Fibroblast of lung (primary cell): ENCODE measurements around the gene SCIN. TPM values are rescaled to one million over a fixed set of nuclear protein-coding genes. Genes with fewer than 3 reads are reported as not detected.

Experiments used
- DNase-seq, 2 donors: peaks; one replicate each; pipeline versions ENCODE4 v3.0.0 to v3.0.0-alpha.2; 2010; ENCODE audit warnings: low read depth in 2 of 2
- H2AFZ ChIP-seq: 2 replicates; pipeline ENCODE4 v1.5.1; 2012; ENCODE audit warnings: low read length, control low read depth, inconsistent platforms
- H3K27ac ChIP-seq: 2 replicates; pipeline ENCODE4 v1.5.1; 2011; ENCODE audit warnings: low read length, control low read depth; ENCODE audit not compliant: insufficient read depth
- H3K27me3 ChIP-seq: 2 replicates; pipeline ENCODE4 v1.5.1; 2011; ENCODE audit warnings: mild to moderate bottlenecking, low read length; ENCODE audit not compliant: control insufficient read depth, insufficient read depth
- H3K36me3 ChIP-seq: 2 replicates; pipeline ENCODE4 v1.5.1; 2011; ENCODE audit warnings: low read length; ENCODE audit not compliant: control insufficient read depth, insufficient read depth
- H3K4me1 ChIP-seq: 2 replicates; pipeline ENCODE4 v1.5.1; 2011; ENCODE audit warnings: low read length; ENCODE audit not compliant: control insufficient read depth, insufficient read depth; ENCODE audit errors: extremely low read depth
- H3K4me2 ChIP-seq: 2 replicates; pipeline ENCODE4 v1.5.1; 2011; ENCODE audit warnings: low read length, control low read depth; ENCODE audit not compliant: insufficient read depth; ENCODE audit errors: extremely low read depth
- H3K4me3 ChIP-seq, 4 experiments: fragments of 200-600 bp in 1 of 4; sonication (generic) in 1 of 4; replicated peaks in 1 of 4; 2 replicates each; pipeline ENCODE4 v1.5.1; 2011 to 2016; ENCODE audit warnings: low read length in 4 of 4, low read depth in 3 of 4, mild to moderate bottlenecking in 3 of 4, control low read depth in 2 of 4, inconsistent platforms in 1 of 4, mixed read lengths in 1 of 4; ENCODE audit not compliant: insufficient read depth in 1 of 4; ENCODE audit errors: control extremely low read depth in 1 of 4
- H3K79me2 ChIP-seq: 2 replicates; pipeline ENCODE4 v1.5.1; 2012; ENCODE audit warnings: mild to moderate bottlenecking, low read length, inconsistent platforms; ENCODE audit not compliant: control insufficient read depth, insufficient read depth
- H3K9ac ChIP-seq: 2 replicates; pipeline ENCODE4 v1.5.1; 2011; ENCODE audit warnings: mild to moderate bottlenecking, low read length, control low read depth; ENCODE audit not compliant: insufficient read depth
- H3K9me3 ChIP-seq: 2 replicates; pipeline ENCODE4 v1.5.1; 2012; ENCODE audit warnings: low read depth, low read length; ENCODE audit not compliant: control insufficient read depth, insufficient read depth
- H4K20me1 ChIP-seq: 2 replicates; pipeline ENCODE4 v1.5.1; 2011; ENCODE audit warnings: low read length; ENCODE audit not compliant: control insufficient read depth, insufficient read depth; ENCODE audit errors: extremely low read depth
- EZH2 ChIP-seq: IDR thresholded peaks from 2 replicates; pipeline ENCODE4 v1.5.1; 2012; ENCODE audit warnings: low read length, control low read depth, mild to moderate bottlenecking; ENCODE audit errors: missing control alignments
- polyA plus RNA-seq, 2 donors: library from polyadenylated mRNA; depleted of rRNA in 1 of 2; stranded (reverse) in 1 of 2; unstranded in 1 of 2; fragments of >200 nt; gene quantifications; 2 replicates each; pipeline ENCODE4 v1.2.1, GENCODE V29; 2011 to 2012; ENCODE audit warnings: missing spikeins in 1 of 2
- total RNA-seq: library from RNA; depleted of rRNA; stranded (reverse); fragments of >200 nt; gene quantifications from 2 replicates; pipeline ENCODE4 v1.2.1, GENCODE V29; 2014
- TF ChIP-seq, protein P1 (sequence below), 2 donors: IDR thresholded peaks in 1 of 2; conservative IDR thresholded peaks in 1 of 2; 1 replicate in 1 of 2; 2 replicates in 1 of 2; pipeline ENCODE4 v1.5.1; 2011 to 2012; ENCODE audit warnings: low read length in 2 of 2, control low read depth in 1 of 2, inconsistent platforms in 1 of 2, low read depth in 1 of 2, mild to moderate bottlenecking in 1 of 2

The SCIN gene
- total and polyA plus RNA-seq, 2 donors (not counting 1 experiment from before 2014, with no cell fraction given): 0.08 to 0.17 TPM

DNA sequence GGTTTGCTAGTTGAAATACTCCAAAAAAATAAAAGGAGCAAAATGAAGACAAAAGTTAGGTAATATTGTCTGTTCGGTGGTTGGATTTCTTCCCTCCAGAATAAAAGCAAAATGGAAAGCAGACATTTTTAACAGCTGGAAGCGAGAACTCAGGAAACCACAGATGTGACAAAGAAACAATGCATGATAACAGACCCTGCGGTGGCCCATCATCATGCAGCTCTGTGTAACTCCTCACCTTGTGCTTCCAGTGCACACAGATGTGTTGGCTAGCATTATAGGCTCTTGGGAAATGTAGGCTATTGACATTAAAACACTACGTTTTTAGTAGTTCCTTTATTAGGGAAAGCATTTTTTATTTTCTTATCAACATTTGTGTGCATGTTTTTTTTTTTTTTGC is 63.1 kb downstream of the SCIN start:
- Histone ChIP-seq H3K27me3 (no peaks in the 10 kb centered on the region), H2AFZ (no peak overlapping the region), H3K9ac (no peak overlapping the region), H4K20me1 (no peaks in the 10 kb centered on the region), H3K27ac (no peak overlapping the region), H3K36me3 (no peaks in the 10 kb centered on the region), H3K4me2 (no peak overlapping the region), H3K4me1 (no peaks in the 10 kb centered on the region), H3K9me3 (no peaks in the 10 kb centered on the region), H3K79me2 (no peaks in the 10 kb centered on the region), H3K4me3 (no peak overlapping the region)
- DNase-seq: no peak
- TF ChIP-seq, protein P1, sequence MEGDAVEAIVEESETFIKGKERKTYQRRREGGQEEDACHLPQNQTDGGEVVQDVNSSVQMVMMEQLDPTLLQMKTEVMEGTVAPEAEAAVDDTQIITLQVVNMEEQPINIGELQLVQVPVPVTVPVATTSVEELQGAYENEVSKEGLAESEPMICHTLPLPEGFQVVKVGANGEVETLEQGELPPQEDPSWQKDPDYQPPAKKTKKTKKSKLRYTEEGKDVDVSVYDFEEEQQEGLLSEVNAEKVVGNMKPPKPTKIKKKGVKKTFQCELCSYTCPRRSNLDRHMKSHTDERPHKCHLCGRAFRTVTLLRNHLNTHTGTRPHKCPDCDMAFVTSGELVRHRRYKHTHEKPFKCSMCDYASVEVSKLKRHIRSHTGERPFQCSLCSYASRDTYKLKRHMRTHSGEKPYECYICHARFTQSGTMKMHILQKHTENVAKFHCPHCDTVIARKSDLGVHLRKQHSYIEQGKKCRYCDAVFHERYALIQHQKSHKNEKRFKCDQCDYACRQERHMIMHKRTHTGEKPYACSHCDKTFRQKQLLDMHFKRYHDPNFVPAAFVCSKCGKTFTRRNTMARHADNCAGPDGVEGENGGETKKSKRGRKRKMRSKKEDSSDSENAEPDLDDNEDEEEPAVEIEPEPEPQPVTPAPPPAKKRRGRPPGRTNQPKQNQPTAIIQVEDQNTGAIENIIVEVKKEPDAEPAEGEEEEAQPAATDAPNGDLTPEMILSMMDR (conservative IDR thresholded peaks at IDR 0.05 in 1 of 2, IDR thresholded peaks at IDR 0.05 in 1 of 2; ENCODE audit: low read depth in 1 of 2, low read length in 2 of 2): no peak
- TF ChIP-seq EZH2: no peak

DNA sequence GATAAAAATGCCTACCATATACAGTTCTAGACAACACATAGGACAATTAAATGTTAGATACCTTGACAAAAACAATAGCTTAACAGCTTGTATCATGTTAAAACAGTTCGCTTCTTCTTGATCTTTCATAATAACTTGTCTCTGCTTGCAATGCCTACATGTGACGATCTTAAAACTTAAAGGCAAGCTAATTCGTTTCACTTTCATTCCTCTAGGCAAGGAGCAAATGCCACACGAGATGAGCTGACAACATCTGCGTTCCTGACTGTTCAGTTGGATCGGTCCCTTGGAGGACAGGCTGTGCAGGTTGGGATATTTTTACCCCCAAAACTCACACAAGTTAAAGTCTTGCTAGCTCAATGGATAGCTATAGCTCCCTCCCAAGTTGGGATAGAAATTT is 65.3 kb downstream of the SCIN start:
- Histone ChIP-seq H2AFZ (peak overlapping the region; percentile 35), H3K27me3 (no peaks in the 10 kb centered on the region), H3K4me3 (peak overlapping the region; percentile 7 to 31 (median 22)), H3K27ac (no peak overlapping the region), H3K4me1 (no peaks in the 10 kb centered on the region), H3K4me2 (peak overlapping the region; percentile 61), H3K9ac (no peak overlapping the region), H3K9me3 (no peaks in the 10 kb centered on the region), H4K20me1 (no peaks in the 10 kb centered on the region), H3K36me3 (no peaks in the 10 kb centered on the region), H3K79me2 (no peaks in the 10 kb centered on the region)
- TF ChIP-seq, protein P1 (conservative IDR thresholded peaks at IDR 0.05 in 1 of 2, IDR thresholded peaks at IDR 0.05 in 1 of 2; ENCODE audit: low read depth in 1 of 2, low read length in 2 of 2): no peak
- TF ChIP-seq EZH2: no peak
- DNase-seq: peak in 1 of 2 donors; percentile 48

DNA sequence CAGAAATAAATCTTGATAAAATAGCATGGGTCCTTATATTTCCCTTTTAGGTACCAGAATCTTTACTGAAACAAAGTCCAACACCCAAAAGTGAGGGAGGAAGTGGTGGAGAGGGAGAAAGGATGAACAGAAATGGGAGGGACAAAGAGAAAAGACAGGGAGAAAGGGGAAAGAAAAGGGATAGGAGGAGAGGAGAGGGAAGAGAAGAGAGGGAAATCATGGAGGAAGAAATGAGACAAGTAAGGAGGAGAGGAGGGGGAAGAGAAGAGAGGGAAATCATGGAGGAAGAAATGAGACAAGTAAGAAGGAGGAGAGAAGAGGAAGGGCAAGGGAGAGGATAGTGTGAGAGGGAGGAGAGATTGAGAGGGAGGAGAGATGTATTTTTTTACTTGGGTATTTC is 66.8 kb downstream of the SCIN start:
- no peaks in the 10 kb centered on the region for H3K79me2 ChIP-seq
- no peak for DNase-seq
- TF ChIP-seq, protein P1 (conservative IDR thresholded peaks at IDR 0.05 in 1 of 2, IDR thresholded peaks at IDR 0.05 in 1 of 2; ENCODE audit: low read depth in 1 of 2, low read length in 2 of 2): no peak
- no peak for TF ChIP-seq EZH2
- H3K9ac ChIP-seq: no peak overlapping the region
- H3K27me3 ChIP-seq: no peaks in the 10 kb centered on the region
- no peaks in the 10 kb centered on the region for H3K9me3 ChIP-seq
- peak overlapping the region; percentile 35 for H2AFZ ChIP-seq
- H3K36me3 ChIP-seq: no peaks in the 10 kb centered on the region
- H3K27ac ChIP-seq: no peak overlapping the region
- H4K20me1 ChIP-seq: no peaks in the 10 kb centered on the region
- H3K4me1 ChIP-seq: no peaks in the 10 kb centered on the region
- no peak overlapping the region for H3K4me3 ChIP-seq
- H3K4me2 ChIP-seq: no peak overlapping the region
